Suppressor macrophage (primary cell): ENCODE results near the gene SLC50A1.
A peak's percentile ranks its signal among the peaks of the same experiment; 100 is the strongest.

Experiments
- DNase-seq, 4 experiments: peaks; one replicate each; pipeline ENCODE4 v3.0.0-alpha.2; 2020 to 2022
- total RNA-seq, 17 experiments: gene quantifications; one replicate each; lab custom pipeline; 2026; ENCODE audit warnings: mixed read lengths in 6 of 17, inconsistent platforms in 3 of 17; lab: John Stamatoyannopoulos, UW

The SLC50A1 gene
- total RNA-seq, result 17.8 to 33.8 (median 29.2) reads per million in 17 experiments

GRCh38 chr1:155135415-155136028, at the start of gene SLC50A1:
TSS of gene SLC50A1 (plus strand) at chr1:155135852. CDS start at chr1:155135912, 60 bp downstream.
- peak; percentile 97 to 99 (median 98) for DNase-seq

- peak; percentile 63 to 79 (median 71) for DNase-seq
These were observed 49.4 kb upstream of the SLC50A1 start for GRCh38 chr1:155086128-155086741.

- no peak for DNase-seq
These were observed 48.7 kb upstream of the SLC50A1 start for GRCh38 chr1:155086856-155087535.

- DNase-seq, result peak; percentile 81 to 89 (median 86)
These were observed 44.3 kb upstream of the SLC50A1 start for GRCh38 chr1:155091071-155092051.

- no peak for DNase-seq
These were observed 43.5 kb upstream of the SLC50A1 start for GRCh38 chr1:155092131-155092530.

- DNase-seq, result no peak
These were observed 43.0 kb upstream of the SLC50A1 start for GRCh38 chr1:155092641-155093040.

GRCh38 chr1:155093911-155094621, 41.6 kb upstream of the SLC50A1 start:
- peak in 3 of 4 experiments; percentile 50 to 54 (median 52) for DNase-seq

- no peak for DNase-seq
These were observed 41.1 kb upstream of the SLC50A1 start for GRCh38 chr1:155094622-155094948.

GRCh38 chr1:155099331-155099730, 36.3 kb upstream of the SLC50A1 start:
- no peak for DNase-seq

GRCh38 chr1:155103325-155103724, 32.3 kb upstream of the SLC50A1 start:
- DNase-seq, result no peak

- DNase-seq, result no peak
These were observed 30.8 kb upstream of the SLC50A1 start for GRCh38 chr1:155104605-155105534.

GRCh38 chr1:155105604-155106011, 30.0 kb upstream of the SLC50A1 start:
- peak in 1 of 4 experiments; percentile 36 for DNase-seq

- DNase-seq, result no peak
These were observed 28.8 kb upstream of the SLC50A1 start for GRCh38 chr1:155106862-155107261.

GRCh38 chr1:155107309-155108264, 28.1 kb upstream of the SLC50A1 start:
- no peak for DNase-seq

GRCh38 chr1:155108296-155108695, 27.4 kb upstream of the SLC50A1 start:
- DNase-seq, result no peak

GRCh38 chr1:155110381-155110780, 25.3 kb upstream of the SLC50A1 start:
- DNase-seq, result no peak

GRCh38 chr1:155110826-155111225, 24.8 kb upstream of the SLC50A1 start:
- no peak for DNase-seq

GRCh38 chr1:155113450-155113980, 22.1 kb upstream of the SLC50A1 start:
- no peak for DNase-seq

GRCh38 chr1:155116113-155116764, 19.4 kb upstream of the SLC50A1 start:
- DNase-seq, result no peak
